Activated naive CD4-positive, alpha-beta T cell treated with anti-CD3 and anti-CD28 coated beads for 36 hours (primary cell): ENCODE data around the gene DACT2. TPM values are rescaled to one million over a fixed set of nuclear protein-coding genes. Genes with fewer than 3 reads are reported as not detected.

Experiments
- CTCF ChIA-PET: fragments of 350-600 bp; sonication (Branson Sonifier 250); formaldehyde crosslinking; loops from one replicate; lab custom pipeline; 2021; ENCODE audit warnings: antibody characterized with exemption; lab: Charles Lee
- DNase-seq: peaks from one replicate; pipeline ENCODE4 v3.0.0-alpha.2; 2020
- H3K27ac Mint-ChIP-seq: one replicate; pipeline ENCODE4 v1.8.0; 2021; ENCODE audit warnings: mild to moderate bottlenecking, mixed read lengths
- H3K27me3 Mint-ChIP-seq: one replicate; pipeline ENCODE4 v1.8.0; 2021; ENCODE audit warnings: low read depth, mixed read lengths
- H3K36me3 Mint-ChIP-seq: one replicate; pipeline ENCODE4 v1.8.0; 2021; ENCODE audit warnings: low read depth, mixed read lengths
- H3K4me1 Mint-ChIP-seq: one replicate; pipeline ENCODE4 v1.8.0; 2021; ENCODE audit warnings: low read depth, mixed read lengths
- H3K4me3 Mint-ChIP-seq: one replicate; pipeline ENCODE4 v1.8.0; 2021; ENCODE audit warnings: mild to moderate bottlenecking, moderate library complexity, mixed read lengths
- H3K9me3 Mint-ChIP-seq: one replicate; pipeline ENCODE4 v1.8.0; 2021; ENCODE audit warnings: mixed read lengths
- intact Hi-C: fragments of 100-400 bp; cut with micrococcal nuclease; formaldehyde crosslinking; loops from one replicate; pipeline ENCODE4 v1.15.1; 2023
- total RNA-seq, 2 experiments: library from RNA; stranded (reverse); gene quantifications; one replicate each; pipeline ENCODE4 v1.2.3, GENCODE V29; 2021

DACT2 gene
- total RNA-seq, 2 experiments from 2014 or later, result not detected

GRCh38 chr6:168305096-168305749 lies 14.4 kb downstream of the DACT2 start:
- H3K27ac Mint-ChIP-seq, result no peak overlapping the region
- no peaks in the 10 kb centered on the region for H3K4me1 Mint-ChIP-seq
- no peak for DNase-seq
- H3K27me3 Mint-ChIP-seq, result peaks cover 6% of the 10 kb centered on the region
- CTCF ChIA-PET, result no interaction called here
- no peaks in the 10 kb centered on the region for H3K36me3 Mint-ChIP-seq
- H3K9me3 Mint-ChIP-seq, result no peaks in the 10 kb centered on the region
- intact Hi-C loops, result no loop called here
- no peak overlapping the region for H3K4me3 Mint-ChIP-seq

GRCh38 chr6:168304752-168305015 lies 14.9 kb downstream of the DACT2 start:
- Mint-ChIP-seq H3K27ac (no peak overlapping the region), H3K4me1 (no peaks in the 10 kb centered on the region), H3K4me3 (no peak overlapping the region)

GRCh38 chr6:168303982-168304751 lies 15.4 kb downstream of the DACT2 start:
- Mint-ChIP-seq H3K4me3 (no peak overlapping the region), H3K4me1 (no peaks in the 10 kb centered on the region), H3K9me3 (no peaks in the 10 kb centered on the region), H3K27me3 (peaks cover 8% of the 10 kb centered on the region), H3K27ac (no peak overlapping the region), H3K36me3 (no peaks in the 10 kb centered on the region)
- DNase-seq, result no peak
- intact Hi-C loops, result no loop called here
- CTCF ChIA-PET, result no interaction called here

More at GRCh38 chr6:168304752-168305015, 14.9 kb downstream of the DACT2 start:
- Mint-ChIP-seq H3K27me3 (peaks cover 8% of the 10 kb centered on the region), H3K9me3 (no peaks in the 10 kb centered on the region), H3K36me3 (no peaks in the 10 kb centered on the region)
- no peak for DNase-seq
- CTCF ChIA-PET, result no interaction called here
- intact Hi-C loops, result no loop called here

- Mint-ChIP-seq H3K4me1 (no peaks in the 10 kb centered on the region), H3K36me3 (no peaks in the 10 kb centered on the region), H3K27ac (no peak overlapping the region), H3K27me3 (peaks cover 13% of the 10 kb centered on the region), H3K9me3 (no peaks in the 10 kb centered on the region), H3K4me3 (no peak overlapping the region)
- DNase-seq, result no peak
- CTCF ChIA-PET, result no interaction called here
- intact Hi-C loops, result no loop called here
Observed at GRCh38 chr6:168302534-168302933, 17.0 kb downstream of the DACT2 start.

GRCh38 chr6:168301648-168302398 lies 17.8 kb downstream of the DACT2 start:
- no peaks in the 10 kb centered on the region for H3K4me1 Mint-ChIP-seq
- no peak overlapping the region for H3K4me3 Mint-ChIP-seq
- H3K9me3 Mint-ChIP-seq, result no peaks in the 10 kb centered on the region
- DNase-seq, result no peak
- CTCF ChIA-PET, result no interaction called here
- H3K27me3 Mint-ChIP-seq, result peaks cover 13% of the 10 kb centered on the region
- no peak overlapping the region for H3K27ac Mint-ChIP-seq
- H3K36me3 Mint-ChIP-seq, result no peaks in the 10 kb centered on the region
- intact Hi-C loops, result no loop called here

- intact Hi-C loops, result no loop called here
- no peak overlapping the region for H3K27ac Mint-ChIP-seq
- no peaks in the 10 kb centered on the region for H3K36me3 Mint-ChIP-seq
- H3K9me3 Mint-ChIP-seq, result no peaks in the 10 kb centered on the region
- no peak for DNase-seq
- H3K27me3 Mint-ChIP-seq, result peaks cover 10% of the 10 kb centered on the region
- H3K4me3 Mint-ChIP-seq, result no peak overlapping the region
- H3K4me1 Mint-ChIP-seq, result no peaks in the 10 kb centered on the region
- CTCF ChIA-PET, result no interaction called here
Observed at GRCh38 chr6:168300975-168301647, 18.5 kb downstream of the DACT2 start.

- no peak for DNase-seq
- Mint-ChIP-seq H3K9me3 (no peaks in the 10 kb centered on the region), H3K27me3 (peaks cover 14% of the 10 kb centered on the region), H3K27ac (no peak overlapping the region), H3K36me3 (no peaks in the 10 kb centered on the region), H3K4me3 (no peak overlapping the region), H3K4me1 (no peaks in the 10 kb centered on the region)
- intact Hi-C loops, result no loop called here
- CTCF ChIA-PET, result no interaction called here
Observed at GRCh38 chr6:168299541-168300511, 19.8 kb downstream of the DACT2 start.

GRCh38 chr6:168297643-168298042 lies 21.9 kb downstream of the DACT2 start:
- intact Hi-C loops, result no loop called here
- H3K4me1 Mint-ChIP-seq, result no peaks in the 10 kb centered on the region
- H3K27me3 Mint-ChIP-seq, result peaks cover 20% of the 10 kb centered on the region
- no peak for DNase-seq
- H3K4me3 Mint-ChIP-seq, result no peak overlapping the region
- no peaks in the 10 kb centered on the region for H3K9me3 Mint-ChIP-seq
- no peak overlapping the region for H3K27ac Mint-ChIP-seq
- no peaks in the 10 kb centered on the region for H3K36me3 Mint-ChIP-seq
- CTCF ChIA-PET, result no interaction called here

GRCh38 chr6:168294901-168295300 lies 24.7 kb downstream of the DACT2 start:
- DNase-seq, result no peak
- intact Hi-C loops, result no loop called here
- Mint-ChIP-seq H3K4me3 (no peak overlapping the region), H3K36me3 (no peaks in the 10 kb centered on the region), H3K27ac (no peak overlapping the region), H3K27me3 (peaks cover 17% of the 10 kb centered on the region), H3K4me1 (no peaks in the 10 kb centered on the region), H3K9me3 (no peaks in the 10 kb centered on the region)
- CTCF ChIA-PET, result no interaction called here

GRCh38 chr6:168293636-168294530 lies 25.7 kb downstream of the DACT2 start:
- intact Hi-C loops, result no loop called here
- DNase-seq, result no peak
- no peaks in the 10 kb centered on the region for H3K36me3 Mint-ChIP-seq
- no peaks in the 10 kb centered on the region for H3K4me1 Mint-ChIP-seq
- no peak overlapping the region for H3K27ac Mint-ChIP-seq
- peaks cover 19% of the 10 kb centered on the region for H3K27me3 Mint-ChIP-seq
- CTCF ChIA-PET, result no interaction called here
- no peaks in the 10 kb centered on the region for H3K9me3 Mint-ChIP-seq
- no peak overlapping the region for H3K4me3 Mint-ChIP-seq

GRCh38 chr6:168292826-168293225 lies 26.8 kb downstream of the DACT2 start:
- no peaks in the 10 kb centered on the region for H3K9me3 Mint-ChIP-seq
- H3K27me3 Mint-ChIP-seq, result peaks cover 20% of the 10 kb centered on the region
- no peak for DNase-seq
- CTCF ChIA-PET, result no interaction called here
- no peak overlapping the region for H3K4me3 Mint-ChIP-seq
- no peaks in the 10 kb centered on the region for H3K36me3 Mint-ChIP-seq
- no peak overlapping the region for H3K27ac Mint-ChIP-seq
- peaks cover 9% of the 10 kb centered on the region for H3K4me1 Mint-ChIP-seq
- intact Hi-C loops, result no loop called here
